GM18498 (cell line): ENCODE results near the gene CCDC63.
"Not testable (repeated sequence)": the region's sequence is repeated elsewhere in the genome, so short reads cannot be mapped to it uniquely, and the experiment has no call there.

ENCODE experiments used
- ATAC-seq: cut with Tn5 transposase; IDR thresholded peaks from one replicate; pipeline ENCODE4 v1.9.1; 2021; ENCODE audit warnings: mild to moderate bottlenecking, moderate library complexity; ENCODE audit not compliant: unreplicated experiment

The CCDC63 gene

DNA sequence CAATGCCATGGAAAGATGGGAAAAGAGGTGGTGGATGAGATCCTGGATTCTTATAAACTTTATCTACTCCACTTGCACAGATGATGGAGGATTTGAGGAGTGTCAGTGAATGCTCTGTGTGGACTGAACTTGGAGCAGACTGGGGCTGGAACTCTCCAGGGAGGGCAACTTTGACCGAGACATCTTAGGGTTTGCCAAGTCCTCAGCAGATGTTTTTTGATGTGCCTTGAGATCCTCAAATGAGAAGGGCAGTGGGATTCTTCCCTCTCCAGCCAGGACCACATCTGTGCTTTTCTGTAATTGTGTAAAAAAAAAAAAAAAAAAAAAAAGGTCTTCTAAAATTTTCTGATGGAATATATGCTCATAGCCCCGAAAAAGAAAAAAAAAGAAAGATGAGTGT, 96.6 kb downstream of the CCDC63 start:
- ATAC-seq, result no peak

- no peak for ATAC-seq
Measured at GRCh38 chr12:110948041-110948440, 101.3 kb downstream of the CCDC63 start.

- ATAC-seq, result not testable (repeated sequence)
Measured at GRCh38 chr12:110950466-110950865, 103.7 kb downstream of the CCDC63 start.

DNA sequence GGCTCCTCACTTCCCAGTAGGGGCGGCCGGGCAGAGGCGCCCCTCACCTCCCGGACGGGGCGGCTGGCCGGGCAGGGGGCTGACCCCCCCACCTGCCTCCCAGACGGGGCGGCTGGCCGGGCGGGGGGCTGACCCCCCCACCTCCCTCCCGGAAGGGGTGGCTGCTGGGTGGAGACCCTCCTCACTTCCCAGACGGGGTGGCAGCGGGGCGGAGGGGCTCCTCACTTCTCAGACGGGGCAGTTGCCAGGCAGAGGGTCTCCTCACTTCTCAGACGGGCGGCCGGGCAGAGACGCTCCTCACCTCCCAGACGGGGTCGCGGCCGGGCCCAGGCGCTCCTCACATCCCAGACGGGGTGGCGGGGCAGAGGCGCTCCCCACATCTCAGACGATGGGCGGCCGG, 104.1 kb downstream of the CCDC63 start:
- ATAC-seq, result not testable (repeated sequence)
